RWPE1 (cell line): ENCODE results near the gene ARHGEF9.

ENCODE experiments used
- CTCF ChIA-PET: fragments of 350-600 bp; sonication (Branson Sonifier 250); formaldehyde crosslinking; extraction: SDS; loops from one replicate; lab custom pipeline; 2021; lab: Yijun Ruan, JAX
- POLR2A ChIA-PET: fragments of 400-600 bp; formaldehyde crosslinking; extraction: SDS; loops from one replicate; lab custom pipeline; 2020; ENCODE audit warnings: antibody characterized with exemption; ENCODE audit not compliant: low non-redundant PET; lab: Yijun Ruan, JAX
- DNase-seq: peaks from one replicate; pipeline ENCODE4 v3.0.0; 2012; ENCODE audit warnings: low spot score
- H3K27ac ChIP-seq: fragments of 450-650 bp; 2 replicates; pipeline ENCODE4 v1.5.1; 2017
- CTCF ChIP-seq: fragments of 450-650 bp; conservative IDR thresholded peaks from 2 replicates; pipeline ENCODE4 v1.5.1; 2017; ENCODE audit warnings: low read depth, mild to moderate bottlenecking

The ARHGEF9 gene

GRCh38 chrX:63761639-63762038 lies 23.4 kb downstream of the ARHGEF9 start:
- H3K27ac ChIP-seq, result no peak overlapping the region
- no peak for DNase-seq
- POLR2A ChIA-PET, result no interaction called here
- TF ChIP-seq CTCF, result no peak
- CTCF ChIA-PET, result no interaction called here

- ChIA-PET POLR2A (no interaction called here), CTCF (no interaction called here)
- no peak for DNase-seq
- no peak for TF ChIP-seq CTCF
- H3K27ac ChIP-seq, result no peak overlapping the region
These were observed 27.0 kb downstream of the ARHGEF9 start for GRCh38 chrX:63758011-63758410.

- POLR2A ChIA-PET, result no interaction called here
- H3K27ac ChIP-seq, result no peak overlapping the region
- CTCF ChIA-PET, result no interaction called here
- no peak for DNase-seq
- no peak for TF ChIP-seq CTCF
These were observed 29.1 kb downstream of the ARHGEF9 start for GRCh38 chrX:63755892-63756291.

GRCh38 chrX:63754860-63755579 lies 30.0 kb downstream of the ARHGEF9 start:
- peak overlapping the region; percentile 92 for H3K27ac ChIP-seq
- DNase-seq, result peak; percentile 77
- no peak for TF ChIP-seq CTCF
- ChIA-PET POLR2A (no interaction called here), CTCF (no interaction called here)

GRCh38 chrX:63754136-63754859 lies 30.7 kb downstream of the ARHGEF9 start:
- ChIA-PET CTCF (no interaction called here), POLR2A (no interaction called here)
- no peak for TF ChIP-seq CTCF
- DNase-seq, result peak; percentile 3
- peak overlapping the region; percentile 92 for H3K27ac ChIP-seq

GRCh38 chrX:63751481-63751880 lies 33.5 kb downstream of the ARHGEF9 start:
- CTCF ChIA-PET, result no interaction called here
- no peak overlapping the region for H3K27ac ChIP-seq
- no peak for TF ChIP-seq CTCF
- POLR2A ChIA-PET, result no interaction called here
- DNase-seq, result no peak
